Neural progenitor cell (in vitro differentiated cells): ENCODE data around the gene TGFBR2.

Source experiments
- CTCF ChIP-seq: fragments of 200-600 bp; sonication (generic); IDR thresholded peaks from 2 replicates; pipeline ENCODE4 v1.5.1; 2017; ENCODE audit warnings: antibody characterized with exemption, mild to moderate bottlenecking
- EZH2 ChIP-seq: fragments of 200-600 bp; sonication (generic); IDR thresholded peaks from 2 replicates; pipeline ENCODE4 v1.6.1; 2017; ENCODE audit warnings: antibody characterized with exemption, mild to moderate bottlenecking, moderate library complexity
- EZH2phosphoT487 ChIP-seq: fragments of 200-600 bp; sonication (generic); IDR thresholded peaks from 2 replicates; pipeline ENCODE4 v1.6.1; 2017; ENCODE audit warnings: antibody characterized with exemption

- no peak for TF ChIP-seq CTCF
- TF ChIP-seq EZH2phosphoT487 = no peak
- no peak for TF ChIP-seq EZH2
Measured at GRCh38 chr3:30695302-30696061, 89.1 kb downstream of the TGFBR2 start.
